HepG2 (cell line): ENCODE data around the gene TEX22. TPM values are rescaled to one million over a fixed set of nuclear protein-coding genes. Genes with fewer than 3 reads are reported as not detected.
"Not testable (repeated sequence)": the region's sequence is repeated elsewhere in the genome, so short reads cannot be mapped to it uniquely, and the experiment has no call there.

Source experiments
- ATAC-seq: fragments of 200-7000 bp; cut with Tn5 transposase; 3 replicates; pipeline ENCODE4 v1.9.1; 2020; ENCODE audit warnings: mild to moderate bottlenecking, moderate library complexity
- BruUV-seq: library from RNA; stranded (reverse); fragments of 400-500 nt; replicated peaks from 2 replicates; lab custom pipeline; 2021; lab: Mats Ljungman, UMichigan
- CTCF ChIA-PET: fragments of 300-600 bp; formaldehyde crosslinking; extraction: SDS; loops from one replicate; lab custom pipeline; 2021; ENCODE audit warnings: low total read pairs, inconsistent platforms, low intra/inter-chr PET ratio; lab: Yijun Ruan, JAX
- POLR2A ChIA-PET: fragments of 350-600 bp; sonication (Branson Sonifier 250); formaldehyde crosslinking; loops from one replicate; lab custom pipeline; 2020; ENCODE audit warnings: antibody characterized with exemption, inconsistent platforms; lab: Yijun Ruan, JAX
- DNase-seq: peaks from one replicate; pipeline ENCODE4 v3.0.0-alpha.2; 2015; ENCODE audit warnings: low spot score
- FAIRE-seq: peaks from 3 replicates; lab custom pipeline; 2011; peaks lifted over from hg19 to GRCh38; lab: Jason Lieb, UNC
- H2AFZ ChIP-seq: one replicate; pipeline ENCODE4 v1.6.1; 2011; ENCODE audit warnings: low read length, inconsistent platforms
- H3K27ac ChIP-seq: fragments of 300-600 bp; 3 replicates; pipeline ENCODE4 v1.8.0; 2011; ENCODE audit warnings: mixed run types, mild to moderate bottlenecking, mixed read lengths, low read length, inconsistent platforms; ENCODE audit not compliant: insufficient read depth; ENCODE audit errors: extremely low read length
- H3K27me3 ChIP-seq, 2 experiments: fragments of 200-600 bp in 1 of 2; 2 replicates in 1 of 2; 3 replicates in 1 of 2; pipeline versions ENCODE4 v1.6.0 to v1.8.0; 2011; ENCODE audit warnings: low read length in 2 of 2, mild to moderate bottlenecking in 2 of 2, moderate library complexity in 2 of 2, inconsistent platforms in 1 of 2; ENCODE audit not compliant: insufficient read depth in 2 of 2, control insufficient read depth in 1 of 2
- H3K36me3 ChIP-seq, 2 experiments: fragments of 200-600 bp in 1 of 2; replicated peaks in 1 of 2; 2 replicates in 1 of 2; 3 replicates in 1 of 2; pipeline versions ENCODE4 v1.5.1 to v1.8.0; 2011; ENCODE audit warnings: low read length in 2 of 2, inconsistent platforms in 1 of 2; ENCODE audit not compliant: insufficient read depth in 2 of 2, control insufficient read depth in 1 of 2
- H3K4me1 ChIP-seq: 2 replicates; pipeline ENCODE4 v1.5.1; 2012; ENCODE audit warnings: low read length, inconsistent platforms; ENCODE audit not compliant: insufficient read depth
- H3K4me2 ChIP-seq: 2 replicates; pipeline ENCODE4 v1.6.0; 2011; ENCODE audit warnings: low read depth, low read length, inconsistent platforms
- H3K4me3 ChIP-seq, 3 experiments: fragments of 200-600 bp in 1 of 3; sonication (generic), shearing (Covaris generic) in 1 of 3; replicated peaks in 1 of 3; 2 replicates each; pipeline ENCODE4 v1.5.1; 2011 to 2016; ENCODE audit warnings: low read length in 3 of 3, inconsistent platforms in 2 of 3, low read depth in 2 of 3, mild to moderate bottlenecking in 2 of 3, control low read depth in 1 of 3, mixed read lengths in 1 of 3; ENCODE audit not compliant: insufficient read depth in 1 of 3
- H3K79me2 ChIP-seq: one replicate; pipeline ENCODE4 v1.6.1; 2011; ENCODE audit warnings: low read length, inconsistent platforms; ENCODE audit not compliant: insufficient read depth
- H3K9ac ChIP-seq: 2 replicates; pipeline ENCODE4 v1.6.0; 2011; ENCODE audit warnings: mild to moderate bottlenecking, low read depth, low read length, inconsistent platforms; ENCODE audit not compliant: insufficient read depth
- H3K9me3 ChIP-seq: 2 replicates; pipeline ENCODE4 v1.5.1; 2012; ENCODE audit warnings: mild to moderate bottlenecking, low read length
- H4K20me1 ChIP-seq: 2 replicates; pipeline ENCODE4 v1.6.0; 2011; ENCODE audit warnings: inconsistent platforms, mild to moderate bottlenecking, low read length, moderate library complexity; ENCODE audit not compliant: insufficient read depth
- NR0B2 ChIP-seq: sonication (generic); formaldehyde crosslinking; IDR thresholded peaks from 2 replicates; pipeline ENCODE4 v1.4.0; 2020; ENCODE audit warnings: mild to moderate bottlenecking, missing genetic modification reagents
- ZBTB26 ChIP-seq: IDR thresholded peaks from 2 replicates; pipeline ENCODE4 v1.6.1; 2016; ENCODE audit warnings: missing compliant biosample characterization, missing genetic modification reagents, borderline replicate concordance
- ZNF101 ChIP-seq: sonication (generic); formaldehyde crosslinking; IDR thresholded peaks from 2 replicates; pipeline ENCODE4 v1.4.0; 2020; ENCODE audit warnings: mild to moderate bottlenecking, low read depth, missing genetic modification reagents, borderline replicate concordance
- ZNF572 ChIP-seq: sonication (generic); formaldehyde crosslinking; IDR thresholded peaks from 2 replicates; pipeline ENCODE4 v1.5.1; 2020; ENCODE audit warnings: mild to moderate bottlenecking, missing genetic modification reagents
- WGBS: methylation state at CpG from one replicate; pipeline ENCODE4 v1.1.6; 2017; ENCODE audit warnings: low lambda C conversion rate; 5-methylcytosine and 5-hydroxymethylcytosine counted together
- in situ Hi-C: cut with HindIII; loops from 2 replicates; pipeline ENCODE4 v1.10.0; 2017; ENCODE audit warnings: low pct_unique_long_range_greater_than_20kb; ENCODE audit not compliant: extremely low pct_ligation_motif_present
- intact Hi-C: fragments of 100-400 bp; cut with micrococcal nuclease; formaldehyde crosslinking; loops from one replicate; pipeline ENCODE4 v1.10.0; 2022; ENCODE audit not compliant: unreplicated experiment
- polyA plus RNA-seq, 8 experiments: library from polyadenylated mRNA; depleted of rRNA in 3 of 8; stranded (reverse) in 7 of 8; unstranded in 1 of 8; fragments of >200 nt; fragmentation: Illumina TruSeq in 4 of 8; extraction: Trizol in 4 of 8; gene quantifications; 2 replicates each; pipeline versions ENCODE4 v1.2.1 to v1.2.3, GENCODE V29; 2011 to 2016; ENCODE audit warnings: low read depth in 4 of 8, missing spikeins in 1 of 8, mixed read lengths in 1 of 8; ENCODE audit not compliant: insufficient read depth in 1 of 8
- total RNA-seq, 5 experiments: library from RNA; depleted of rRNA; stranded (reverse); fragments of >200 nt; fragmentation: Illumina TruSeq; extraction: Trizol; gene quantifications; 2 replicates each; pipeline ENCODE4 v1.2.3, GENCODE V29; 2016; ENCODE audit warnings: low read depth in 1 of 5
- TF ChIP-seq, protein P1 (sequence below): sonication (generic); formaldehyde crosslinking; IDR thresholded peaks from 2 replicates; pipeline ENCODE4 v1.9.0; 2021; ENCODE audit warnings: missing genetic modification reagents, mild to moderate bottlenecking, borderline replicate concordance

The TEX22 gene
- total and polyA plus RNA-seq, 2 of the 13 experiments (the other 11 are each of a cell fraction or from before 2014, with no cell fraction given), result 0.07 to 0.27 TPM

GRCh38 chr14:105358943-105359342 is 39.4 kb upstream of the TEX22 start (continued):
- TF ChIP-seq ZBTB26 (CRISPR knock-in tag), result no peak
- TF ChIP-seq NR0B2 (CRISPR knock-in tag), result no peak
- TF ChIP-seq, protein P1, sequence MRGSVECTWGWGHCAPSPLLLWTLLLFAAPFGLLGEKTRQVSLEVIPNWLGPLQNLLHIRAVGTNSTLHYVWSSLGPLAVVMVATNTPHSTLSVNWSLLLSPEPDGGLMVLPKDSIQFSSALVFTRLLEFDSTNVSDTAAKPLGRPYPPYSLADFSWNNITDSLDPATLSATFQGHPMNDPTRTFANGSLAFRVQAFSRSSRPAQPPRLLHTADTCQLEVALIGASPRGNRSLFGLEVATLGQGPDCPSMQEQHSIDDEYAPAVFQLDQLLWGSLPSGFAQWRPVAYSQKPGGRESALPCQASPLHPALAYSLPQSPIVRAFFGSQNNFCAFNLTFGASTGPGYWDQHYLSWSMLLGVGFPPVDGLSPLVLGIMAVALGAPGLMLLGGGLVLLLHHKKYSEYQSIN, result no peak
- TF ChIP-seq ZNF572 (CRISPR knock-in tag), result no peak
- no peak for TF ChIP-seq ZNF101 (CRISPR knock-in tag)
- TF ChIP-seq, all 625 proteins: peak for 0

- CTCF ChIA-PET, H3K4me1 ChIP-seq, ATAC-seq, BruUV-seq, FAIRE-seq, H3K9ac ChIP-seq, H3K36me3 ChIP-seq, POLR2A ChIA-PET, H3K4me2 ChIP-seq, H3K9me3 ChIP-seq, H2AFZ ChIP-seq, H4K20me1 ChIP-seq, H3K79me2 ChIP-seq, DNase-seq, in situ Hi-C loops, intact Hi-C loops, H3K4me3 ChIP-seq, H3K27me3 ChIP-seq, H3K27ac ChIP-seq: not testable (repeated sequence)
- WGBS, result 92% methylated on average over 10 of the region's 10 CpGs
Measured at GRCh38 chr14:105361412-105361811, 36.9 kb upstream of the TEX22 start.
